PC-3 (cell line): Measurements from ENCODE around the gene CCDC89. TPM values are rescaled to one million over a fixed set of nuclear protein-coding genes. Genes with fewer than 3 reads are reported as not detected.
A peak's percentile ranks its signal among the peaks of the same experiment; 100 is the strongest.

Experiments
- ATAC-seq: fragments of 200-7000 bp; cut with Tn5 transposase; 2 replicates; pipeline ENCODE4 v1.9.1; 2020; ENCODE audit warnings: mild to moderate bottlenecking, moderate library complexity
- BruUV-seq: library from RNA; stranded (reverse); fragments of 400-500 nt; replicated peaks from 2 replicates; lab custom pipeline; 2021; lab: Mats Ljungman, UMichigan
- CTCF ChIA-PET: fragments of 300-600 bp; sonication (Branson Sonifier 250); formaldehyde crosslinking; loops from one replicate; lab custom pipeline; 2022; ENCODE audit warnings: antibody characterized with exemption; lab: Charles Lee
- POLR2A ChIA-PET: fragments of 300-600 bp; sonication (Branson Sonifier 250); formaldehyde crosslinking; loops from one replicate; lab custom pipeline; 2022; ENCODE audit warnings: antibody characterized with exemption; ENCODE audit not compliant: unreplicated experiment; lab: Charles Lee
- DNase-seq: peaks from one replicate; pipeline ENCODE4 v3.0.0-alpha.2; 2015
- H2AFZ ChIP-seq: fragments of 300-600 bp; sonication (generic); 2 replicates; pipeline ENCODE4 v1.6.0; 2016; ENCODE audit warnings: antibody characterized with exemption, low read length
- H3F3A ChIP-seq: fragments of 300-600 bp; sonication (generic); one replicate; pipeline ENCODE4 v1.6.0; 2017; ENCODE audit warnings: antibody characterized with exemption, low read length, control low read depth, mild to moderate bottlenecking; ENCODE audit not compliant: unreplicated experiment
- H3K27ac ChIP-seq: fragments of 300-600 bp; sonication (generic); 2 replicates; pipeline ENCODE4 v1.5.1; 2016; ENCODE audit warnings: mild to moderate bottlenecking, low read length
- H3K27me3 ChIP-seq: fragments of 300-600 bp; sonication (generic); 2 replicates; pipeline ENCODE4 v1.6.1; 2016; ENCODE audit warnings: low read length, mixed read lengths
- H3K36me3 ChIP-seq: fragments of 300-600 bp; sonication (generic); 2 replicates; pipeline ENCODE4 v1.6.1; 2016; ENCODE audit warnings: low read depth, mixed run types, low read length, mixed read lengths
- H3K4me1 ChIP-seq: fragments of 300-600 bp; sonication (generic); 2 replicates; pipeline ENCODE4 v1.5.1; 2016; ENCODE audit warnings: low read length; ENCODE audit not compliant: insufficient read depth
- H3K4me2 ChIP-seq: fragments of 300-600 bp; sonication (generic); 2 replicates; pipeline ENCODE4 v1.6.0; 2016; ENCODE audit warnings: low read length
- H3K4me3 ChIP-seq: fragments of 300-600 bp; sonication (generic); 2 replicates; pipeline ENCODE4 v1.5.1; 2016; ENCODE audit warnings: mild to moderate bottlenecking, low read length, mixed read lengths
- H3K79me2 ChIP-seq: fragments of 300-600 bp; sonication (generic); 2 replicates; pipeline ENCODE4 v1.6.1; 2017; ENCODE audit warnings: low read length, mixed read lengths
- H3K9ac ChIP-seq: fragments of 300-600 bp; sonication (generic); 2 replicates; pipeline ENCODE4 v1.6.0; 2016; ENCODE audit warnings: mild to moderate bottlenecking, low read length
- H3K9me2 ChIP-seq: fragments of 300-600 bp; sonication (generic); replicated peaks from 2 replicates; pipeline ENCODE4 v1.6.1; 2016; ENCODE audit warnings: mixed run types, low read length, mixed read lengths
- H3K9me3 ChIP-seq: fragments of 300-600 bp; sonication (generic); 2 replicates; pipeline ENCODE4 v1.6.1; 2016; ENCODE audit warnings: low read length, mixed read lengths
- H4K20me1 ChIP-seq: fragments of 300-600 bp; sonication (generic); 2 replicates; pipeline ENCODE4 v1.6.1; 2016; ENCODE audit warnings: low read length, mixed read lengths
- CTCF ChIP-seq: fragments of 300-600 bp; sonication (generic); conservative IDR thresholded peaks from 2 replicates; pipeline ENCODE4 v1.5.1; 2017; ENCODE audit warnings: antibody characterized with exemption, low read depth, mild to moderate bottlenecking, low read length
- EZH2 ChIP-seq: fragments of 300-600 bp; sonication (generic); IDR thresholded peaks from one replicate; pipeline ENCODE4 v1.6.1; 2017; ENCODE audit warnings: antibody characterized with exemption, mild to moderate bottlenecking, low read length; ENCODE audit not compliant: unreplicated experiment
- EZH2phosphoT487 ChIP-seq: fragments of 300-600 bp; sonication (generic); IDR thresholded peaks from 2 replicates; pipeline ENCODE4 v1.6.1; 2018; ENCODE audit warnings: mild to moderate bottlenecking, antibody characterized with exemption, low read length, borderline replicate concordance
- intact Hi-C: fragments of 100-400 bp; cut with micrococcal nuclease; formaldehyde crosslinking; loops from 2 replicates; pipeline ENCODE4 v1.9.0; 2023
- total RNA-seq: library from RNA; depleted of rRNA; stranded (reverse); fragments of >200 nt; gene quantifications from 2 replicates; pipeline ENCODE4 v1.2.3, GENCODE V29; 2014

The CCDC89 gene
- total RNA-seq, 1 experiment from 2014 or later: 0.55 TPM

DNA sequence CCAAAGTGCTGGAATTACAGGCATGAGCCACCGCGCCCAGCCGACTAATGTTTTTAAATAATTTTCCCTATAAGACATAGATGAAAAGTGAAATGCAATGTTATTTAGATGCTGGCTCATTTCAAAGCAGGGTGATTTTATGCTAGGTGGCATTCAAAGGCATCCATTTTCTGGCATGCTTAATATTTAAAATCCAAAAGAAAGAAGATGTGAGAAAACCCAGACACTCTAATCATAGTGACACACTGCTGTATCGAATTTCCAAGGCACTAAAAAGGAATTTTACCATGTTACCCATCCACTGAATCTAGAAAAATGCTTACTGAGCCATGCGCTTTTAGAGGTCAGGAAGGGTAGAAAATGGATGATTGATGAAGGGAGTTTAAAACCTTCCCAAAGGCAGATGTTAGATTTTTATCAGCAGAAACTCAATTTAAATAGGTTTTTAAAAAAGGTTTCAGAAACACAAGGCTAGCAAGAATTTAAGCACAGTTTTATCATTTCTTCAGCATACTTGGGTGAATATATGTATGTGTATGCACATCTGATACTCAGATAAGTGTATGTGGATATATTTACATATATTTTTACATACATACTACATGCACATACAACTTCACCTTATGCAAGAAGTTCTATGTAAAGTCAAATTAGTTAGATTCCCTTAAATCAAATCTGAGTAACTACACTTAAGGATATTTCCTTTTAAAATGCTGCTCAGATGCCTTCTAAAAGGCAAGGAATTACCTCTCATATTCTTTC lies 24.1 kb upstream of the CCDC89 start:
- ChIA-PET POLR2A (no interaction called here), CTCF (no interaction called here)
- Histone ChIP-seq H3F3A (no peaks in the 10 kb centered on the region), H3K4me2 (no peak overlapping the region), H2AFZ (no peak overlapping the region), H3K79me2 (no peaks in the 10 kb centered on the region), H3K27ac (no peak overlapping the region), H3K9me3 (no peaks in the 10 kb centered on the region), H3K36me3 (0 out of 2 replicates have a peak, but pooled peaks cover 5% of the 10 kb centered on the region), H3K9ac (no peak overlapping the region), H3K27me3 (no peaks in the 10 kb centered on the region), H4K20me1 (no peaks in the 10 kb centered on the region), H3K9me2 (no peaks in the 10 kb centered on the region), H3K4me3 (no peak overlapping the region), H3K4me1 (no peaks in the 10 kb centered on the region; the same call in 1 of the 2 replicates)
- no peak for TF ChIP-seq EZH2
- no peak for TF ChIP-seq CTCF
- no peak for TF ChIP-seq EZH2phosphoT487
- ATAC-seq (no peak), DNase-seq (no peak)
- intact Hi-C loops: no loop called here
- no TSS peak for BruUV-seq

GRCh38 chr11:85705800-85706199 lies 19.8 kb upstream of the CCDC89 start:
- no peaks in the 10 kb centered on the region for H3K27me3 ChIP-seq
- no TSS peak for BruUV-seq
- H3F3A ChIP-seq: no peaks in the 10 kb centered on the region
- H3K9ac ChIP-seq: no peak overlapping the region
- ChIA-PET POLR2A (no interaction called here), CTCF (no interaction called here)
- peaks cover 4% of the 10 kb centered on the region for H3K36me3 ChIP-seq
- no peaks in the 10 kb centered on the region for H3K9me2 ChIP-seq
- H3K4me1 ChIP-seq: no peaks in the 10 kb centered on the region; the same call in 1 of the 2 replicates
- no peak overlapping the region for H3K4me2 ChIP-seq
- ATAC-seq (peak; percentile 38), DNase-seq (no peak)
- no peak overlapping the region for H3K27ac ChIP-seq
- no peak overlapping the region for H2AFZ ChIP-seq
- no peak for TF ChIP-seq EZH2
- H3K79me2 ChIP-seq: no peaks in the 10 kb centered on the region
- no peaks in the 10 kb centered on the region for H4K20me1 ChIP-seq
- intact Hi-C loops: no loop called here
- no peak overlapping the region for H3K4me3 ChIP-seq
- no peaks in the 10 kb centered on the region for H3K9me3 ChIP-seq

DNA sequence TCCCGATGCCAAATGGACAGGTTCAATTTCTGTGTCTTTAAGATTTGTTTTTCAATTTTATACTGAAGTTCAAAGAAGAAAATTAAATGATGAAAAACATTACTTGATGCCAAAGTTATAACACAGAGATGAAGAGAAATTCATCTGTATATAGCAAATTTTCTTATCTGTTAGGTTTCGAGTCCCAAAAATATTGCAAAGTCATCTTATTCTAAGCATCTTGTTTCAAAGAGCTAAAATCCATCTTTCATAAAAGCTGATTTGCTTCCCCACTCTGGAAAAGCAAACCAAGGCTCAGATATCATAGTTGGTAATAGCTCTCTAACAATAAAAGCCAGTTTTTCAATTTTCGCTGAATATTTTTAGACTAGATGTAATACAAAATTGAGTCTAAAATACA lies 19.0 kb upstream of the CCDC89 start:
- Histone ChIP-seq H3K4me1 (no peaks in the 10 kb centered on the region; the same call in 1 of the 2 replicates), H2AFZ (no peak overlapping the region), H4K20me1 (no peaks in the 10 kb centered on the region), H3K27ac (no peak overlapping the region), H3K9me3 (no peaks in the 10 kb centered on the region), H3K9me2 (no peaks in the 10 kb centered on the region), H3F3A (no peaks in the 10 kb centered on the region), H3K79me2 (no peaks in the 10 kb centered on the region), H3K27me3 (no peaks in the 10 kb centered on the region), H3K36me3 (peaks cover 4% of the 10 kb centered on the region), H3K4me3 (no peak overlapping the region), H3K9ac (no peak overlapping the region), H3K4me2 (no peak overlapping the region)
- ChIA-PET POLR2A (no interaction called here), CTCF (no interaction called here)
- TF ChIP-seq EZH2phosphoT487: no peak
- no peak for TF ChIP-seq EZH2
- no peak for TF ChIP-seq CTCF
- intact Hi-C loops: no loop called here
- no TSS peak for BruUV-seq
- no peak for ATAC-seq
- no peak for DNase-seq
